Progenitor cell of endocrine pancreas (in vitro differentiated cells): ENCODE results near the gene TMEM98. TPM values are rescaled to one million over a fixed set of nuclear protein-coding genes. Genes with fewer than 3 reads are reported as not detected.

ENCODE experiments used
- DNase-seq: peaks from one replicate; pipeline ENCODE4 v3.0.0; 2021; ENCODE audit warnings: low spot score; ENCODE audit not compliant: unreplicated experiment
- H3K27ac Mint-ChIP-seq: 2 replicates; pipeline ENCODE4 v1.8.0; 2021; ENCODE audit warnings: mild to moderate bottlenecking, moderate library complexity, mixed read lengths
- H3K27me3 Mint-ChIP-seq: 2 replicates; pipeline ENCODE4 v1.8.0; 2021; ENCODE audit warnings: mixed read lengths
- H3K36me3 Mint-ChIP-seq: 2 replicates; pipeline ENCODE4 v1.8.0; 2022; ENCODE audit warnings: mixed read lengths; ENCODE audit not compliant: insufficient read depth
- H3K4me1 Mint-ChIP-seq: 2 replicates; pipeline ENCODE4 v1.8.0; 2021; ENCODE audit warnings: low read depth, mixed read lengths
- H3K4me3 Mint-ChIP-seq: 2 replicates; pipeline ENCODE4 v1.8.0; 2021; ENCODE audit warnings: low read depth, mild to moderate bottlenecking, moderate library complexity, mixed read lengths
- H3K9me3 Mint-ChIP-seq: 2 replicates; pipeline ENCODE4 v1.8.0; 2021; ENCODE audit warnings: low read depth, mixed read lengths
- total RNA-seq: library from RNA; stranded (reverse); gene quantifications from 2 replicates; pipeline ENCODE4 v1.2.1, GENCODE V29; 2021
- TF ChIP-seq, protein P1 (sequence below): fragments of 200-600 bp; sonication (generic); IDR thresholded peaks from one replicate; pipeline ENCODE4 v1.5.0; 2021; ENCODE audit warnings: antibody characterized with exemption, mild to moderate bottlenecking; ENCODE audit not compliant: unreplicated experiment

The TMEM98 gene
- total RNA-seq, 1 donor from 2014 or later: 181 TPM

GRCh38 chr17:32953045-32953444 lies 25.1 kb downstream of the TMEM98 start:
- DNase-seq: no peak
- Mint-ChIP-seq H3K27me3 (no peaks in the 10 kb centered on the region), H3K27ac (no peak overlapping the region), H3K36me3 (no peaks in the 10 kb centered on the region), H3K4me1 (peaks cover 9% of the 10 kb centered on the region), H3K4me3 (no peak overlapping the region), H3K9me3 (no peaks in the 10 kb centered on the region)
- TF ChIP-seq, protein P1, sequence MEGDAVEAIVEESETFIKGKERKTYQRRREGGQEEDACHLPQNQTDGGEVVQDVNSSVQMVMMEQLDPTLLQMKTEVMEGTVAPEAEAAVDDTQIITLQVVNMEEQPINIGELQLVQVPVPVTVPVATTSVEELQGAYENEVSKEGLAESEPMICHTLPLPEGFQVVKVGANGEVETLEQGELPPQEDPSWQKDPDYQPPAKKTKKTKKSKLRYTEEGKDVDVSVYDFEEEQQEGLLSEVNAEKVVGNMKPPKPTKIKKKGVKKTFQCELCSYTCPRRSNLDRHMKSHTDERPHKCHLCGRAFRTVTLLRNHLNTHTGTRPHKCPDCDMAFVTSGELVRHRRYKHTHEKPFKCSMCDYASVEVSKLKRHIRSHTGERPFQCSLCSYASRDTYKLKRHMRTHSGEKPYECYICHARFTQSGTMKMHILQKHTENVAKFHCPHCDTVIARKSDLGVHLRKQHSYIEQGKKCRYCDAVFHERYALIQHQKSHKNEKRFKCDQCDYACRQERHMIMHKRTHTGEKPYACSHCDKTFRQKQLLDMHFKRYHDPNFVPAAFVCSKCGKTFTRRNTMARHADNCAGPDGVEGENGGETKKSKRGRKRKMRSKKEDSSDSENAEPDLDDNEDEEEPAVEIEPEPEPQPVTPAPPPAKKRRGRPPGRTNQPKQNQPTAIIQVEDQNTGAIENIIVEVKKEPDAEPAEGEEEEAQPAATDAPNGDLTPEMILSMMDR: no peak

DNA sequence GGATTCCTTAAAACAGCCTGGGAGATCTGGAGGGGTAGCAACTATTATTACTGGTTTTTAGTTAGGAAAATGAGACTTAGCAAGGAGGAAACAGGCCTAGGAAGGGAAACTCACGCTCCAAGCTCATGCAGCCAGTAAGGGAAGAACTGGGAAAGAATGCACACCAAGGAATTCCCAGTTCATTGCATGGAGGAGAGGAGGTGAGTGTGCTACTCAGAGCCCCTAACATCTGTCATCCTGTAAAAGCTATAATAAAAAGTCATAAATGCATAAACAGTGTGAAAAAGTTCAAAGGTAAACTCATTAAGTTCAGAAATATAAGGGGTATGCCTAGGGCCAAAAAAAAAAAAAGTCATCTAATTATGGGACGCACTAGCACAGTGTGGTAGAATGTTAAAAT lies 25.9 kb downstream of the TMEM98 start:
- no peaks in the 10 kb centered on the region for H3K9me3 Mint-ChIP-seq
- no peak for DNase-seq
- H3K4me1 Mint-ChIP-seq: peaks cover 9% of the 10 kb centered on the region
- TF ChIP-seq, protein P1: no peak
- no peaks in the 10 kb centered on the region for H3K36me3 Mint-ChIP-seq
- no peaks in the 10 kb centered on the region for H3K27me3 Mint-ChIP-seq
- H3K27ac Mint-ChIP-seq: no peak overlapping the region
- H3K4me3 Mint-ChIP-seq: no peak overlapping the region

DNA sequence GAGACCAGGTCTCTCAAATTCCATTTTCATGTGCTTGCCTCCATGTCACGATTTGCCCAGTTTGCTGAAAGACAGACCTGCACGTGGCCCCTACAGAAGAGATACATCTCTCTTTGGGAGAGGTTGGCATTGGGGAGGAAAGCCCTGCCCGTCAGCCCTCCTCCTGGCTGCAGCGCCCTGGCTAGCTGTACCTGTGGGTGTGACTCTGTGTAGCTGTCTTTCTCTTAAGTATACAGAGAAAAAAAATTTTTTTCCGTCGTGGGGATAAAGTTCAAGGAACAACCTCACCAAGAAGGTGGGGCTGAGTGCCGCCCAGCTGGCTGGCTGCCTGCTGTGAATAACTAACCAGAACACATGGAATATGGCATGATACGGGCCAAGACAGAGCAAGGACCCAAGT lies 26.5 kb downstream of the TMEM98 start:
- H3K9me3 Mint-ChIP-seq: no peaks in the 10 kb centered on the region
- H3K4me3 Mint-ChIP-seq: no peak overlapping the region
- no peak overlapping the region for H3K27ac Mint-ChIP-seq
- DNase-seq: no peak
- peaks cover 9% of the 10 kb centered on the region for H3K4me1 Mint-ChIP-seq
- H3K27me3 Mint-ChIP-seq: no peaks in the 10 kb centered on the region
- TF ChIP-seq, protein P1: no peak
- no peaks in the 10 kb centered on the region for H3K36me3 Mint-ChIP-seq

DNA sequence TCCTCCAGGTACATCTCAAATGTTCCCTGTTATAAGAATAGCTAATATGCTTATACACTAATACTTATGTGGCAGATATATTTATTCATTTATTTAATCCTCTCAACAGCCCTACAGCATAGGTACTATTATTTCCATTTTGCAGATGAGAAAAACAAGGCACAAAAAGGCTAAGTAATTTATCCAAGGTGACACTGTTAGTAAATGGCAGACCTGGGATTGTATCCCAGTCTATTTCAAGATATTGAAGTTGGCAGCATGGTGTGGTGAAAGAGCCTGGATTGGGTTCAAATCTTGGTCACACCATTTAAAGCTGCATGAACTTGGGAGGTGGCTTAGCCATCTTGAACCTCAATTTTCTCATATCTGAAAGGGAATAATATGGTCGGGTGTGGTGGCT lies 27.2 kb downstream of the TMEM98 start:
- no peaks in the 10 kb centered on the region for H3K9me3 Mint-ChIP-seq
- no peaks in the 10 kb centered on the region for H3K36me3 Mint-ChIP-seq
- TF ChIP-seq, protein P1: no peak
- H3K4me3 Mint-ChIP-seq: no peak overlapping the region
- H3K27ac Mint-ChIP-seq: no peak overlapping the region
- no peaks in the 10 kb centered on the region for H3K27me3 Mint-ChIP-seq
- no peak for DNase-seq
- peaks cover 9% of the 10 kb centered on the region for H3K4me1 Mint-ChIP-seq

- H3K4me1 Mint-ChIP-seq: peaks cover 15% of the 10 kb centered on the region
- H3K4me3 Mint-ChIP-seq: no peak overlapping the region
- no peaks in the 10 kb centered on the region for H3K9me3 Mint-ChIP-seq
- H3K36me3 Mint-ChIP-seq: no peaks in the 10 kb centered on the region
- H3K27ac Mint-ChIP-seq: no peak overlapping the region
- TF ChIP-seq, protein P1: no peak
- no peak for DNase-seq
- H3K27me3 Mint-ChIP-seq: no peaks in the 10 kb centered on the region
Measured at GRCh38 chr17:32956240-32956970, 28.5 kb downstream of the TMEM98 start.
